Liver (tissue), 9 donors: ENCODE results near the gene ERFL. TPM values are rescaled to one million over a fixed set of nuclear protein-coding genes. Genes with fewer than 3 reads are reported as not detected.

Source experiments
- DNase-seq: peaks from one replicate; pipeline ENCODE4 v3.0.0-alpha.2; 2017; ENCODE audit warnings: low spot score
- H3K27ac ChIP-seq, 2 donors: one replicate each; pipeline ENCODE4 v1.7.0; 2013; ENCODE audit warnings: inconsistent platforms in 2 of 2, low read length in 2 of 2, control low read depth in 1 of 2, low read depth in 1 of 2, mild to moderate bottlenecking in 1 of 2
- H3K27me3 ChIP-seq, 4 donors: one replicate each; pipeline versions ENCODE4 v1.6.1 to v1.7.0; 2013; ENCODE audit warnings: low read length in 3 of 4, inconsistent platforms in 1 of 4, mild to moderate bottlenecking in 1 of 4, moderate library complexity in 1 of 4; ENCODE audit not compliant: control insufficient read depth in 4 of 4, insufficient read depth in 4 of 4
- H3K36me3 ChIP-seq, 4 donors: one replicate each; pipeline versions ENCODE4 v1.6.1 to v1.7.0; 2013; ENCODE audit warnings: low read length in 3 of 4, mild to moderate bottlenecking in 3 of 4, low read depth in 1 of 4, moderate library complexity in 1 of 4; ENCODE audit not compliant: control insufficient read depth in 4 of 4, insufficient read depth in 3 of 4
- H3K4me1 ChIP-seq, 4 donors: one replicate each; pipeline versions ENCODE4 v1.6.1 to v1.7.0; 2013; ENCODE audit warnings: low read length in 3 of 4, mild to moderate bottlenecking in 3 of 4, moderate library complexity in 1 of 4; ENCODE audit not compliant: control insufficient read depth in 4 of 4, insufficient read depth in 4 of 4
- H3K4me3 ChIP-seq, 3 donors: one replicate each; pipeline versions ENCODE4 v1.6.1 to v1.7.0; 2013; ENCODE audit warnings: low read length in 3 of 3, control low read depth in 1 of 3, low read depth in 1 of 3, mild to moderate bottlenecking in 1 of 3
- H3K9ac ChIP-seq, 2 donors: one replicate each; pipeline ENCODE4 v1.7.0; 2013; ENCODE audit warnings: low read length in 2 of 2, mild to moderate bottlenecking in 2 of 2, moderate library complexity in 2 of 2, control low read depth in 1 of 2, low read depth in 1 of 2
- H3K9me3 ChIP-seq, 4 donors: one replicate each; pipeline versions ENCODE4 v1.6.1 to v1.7.0; 2013; ENCODE audit warnings: low read length in 3 of 4; ENCODE audit not compliant: control insufficient read depth in 4 of 4
- GABPA ChIP-seq, 2 donors: IDR thresholded peaks in 1 of 2; conservative IDR thresholded peaks in 1 of 2; 2 replicates each; pipeline ENCODE4 v1.6.1; 2016; ENCODE audit warnings: antibody characterized with exemption in 2 of 2, mild to moderate bottlenecking in 1 of 2, moderate library complexity in 1 of 2
- HNF4A ChIP-seq, 2 donors: conservative IDR thresholded peaks; 2 replicates each; pipeline ENCODE4 v1.6.1; 2016; ENCODE audit warnings: antibody characterized with exemption in 2 of 2, mild to moderate bottlenecking in 2 of 2
- HNF4G ChIP-seq: IDR thresholded peaks from 2 replicates; pipeline ENCODE4 v1.6.1; 2016; ENCODE audit warnings: antibody characterized with exemption
- JUND ChIP-seq, 2 donors: IDR thresholded peaks; 2 replicates each; pipeline ENCODE4 v1.6.1; 2016; ENCODE audit warnings: antibody characterized with exemption in 2 of 2
- NR2F2 ChIP-seq: IDR thresholded peaks from 2 replicates; pipeline ENCODE4 v1.6.1; 2016; ENCODE audit warnings: antibody characterized with exemption
- SP1 ChIP-seq: IDR thresholded peaks from 2 replicates; pipeline ENCODE4 v1.6.1; 2018; ENCODE audit warnings: antibody characterized with exemption, mild to moderate bottlenecking
- TAF1 ChIP-seq: conservative IDR thresholded peaks from 2 replicates; pipeline ENCODE4 v1.6.1; 2016; ENCODE audit warnings: antibody characterized with exemption, mild to moderate bottlenecking
- WGBS: extraction: QIAGEN DNeasy Blood & Tissue Kit; methylation state at CpG from one replicate; pipeline ENCODE4 v1.1.7; 2013; 5-methylcytosine and 5-hydroxymethylcytosine counted together
- polyA plus RNA-seq, 2 donors: library from polyadenylated mRNA; stranded (reverse) in 1 of 2; unstranded in 1 of 2; fragments of 200-250 nt in 1 of 2; fragments of >200 nt in 1 of 2; fragmentation: Nextera tagmentation in 1 of 2; extraction: Ambion mirVana in 1 of 2; gene quantifications; one replicate each; pipeline versions ENCODE4 v1.2.1 to v1.2.3, GENCODE V29; 2013 to 2015
- total RNA-seq, 2 donors: library from RNA; depleted of rRNA; stranded (reverse); fragments of >200 nt; gene quantifications; one replicate each; pipeline ENCODE4 v1.2.3, GENCODE V29; 2014
- TF ChIP-seq, protein P1 (sequence below): IDR thresholded peaks from 2 replicates; pipeline ENCODE4 v1.6.1; 2016; ENCODE audit warnings: antibody characterized with exemption, mild to moderate bottlenecking
- TF ChIP-seq, protein P2 (sequence below): IDR thresholded peaks from 2 replicates; pipeline ENCODE4 v1.6.1; 2016; ENCODE audit warnings: antibody characterized with exemption
- TF ChIP-seq, protein P3 (sequence below): fragments of 150-350 bp; IDR thresholded peaks from 2 replicates; pipeline ENCODE4 v1.5.1; 2017; ENCODE audit warnings: improper control_type of control experiment, low read depth, low read length; ENCODE audit not compliant: missing input control
- TF ChIP-seq, protein P4 (sequence below): IDR thresholded peaks from 2 replicates; pipeline ENCODE4 v1.6.1; 2016; ENCODE audit warnings: antibody characterized with exemption
- TF ChIP-seq, protein P5 (sequence below): IDR thresholded peaks from 2 replicates; pipeline ENCODE4 v1.6.1; 2016; ENCODE audit warnings: antibody characterized with exemption
- donor health status: healthy.
- donor health status: healthy.
- donor health status: healthy.
- donor health status: healthy.
- donor health status: healthy.

Gene ERFL
- total and polyA plus RNA-seq, 4 donors: not detected

DNA sequence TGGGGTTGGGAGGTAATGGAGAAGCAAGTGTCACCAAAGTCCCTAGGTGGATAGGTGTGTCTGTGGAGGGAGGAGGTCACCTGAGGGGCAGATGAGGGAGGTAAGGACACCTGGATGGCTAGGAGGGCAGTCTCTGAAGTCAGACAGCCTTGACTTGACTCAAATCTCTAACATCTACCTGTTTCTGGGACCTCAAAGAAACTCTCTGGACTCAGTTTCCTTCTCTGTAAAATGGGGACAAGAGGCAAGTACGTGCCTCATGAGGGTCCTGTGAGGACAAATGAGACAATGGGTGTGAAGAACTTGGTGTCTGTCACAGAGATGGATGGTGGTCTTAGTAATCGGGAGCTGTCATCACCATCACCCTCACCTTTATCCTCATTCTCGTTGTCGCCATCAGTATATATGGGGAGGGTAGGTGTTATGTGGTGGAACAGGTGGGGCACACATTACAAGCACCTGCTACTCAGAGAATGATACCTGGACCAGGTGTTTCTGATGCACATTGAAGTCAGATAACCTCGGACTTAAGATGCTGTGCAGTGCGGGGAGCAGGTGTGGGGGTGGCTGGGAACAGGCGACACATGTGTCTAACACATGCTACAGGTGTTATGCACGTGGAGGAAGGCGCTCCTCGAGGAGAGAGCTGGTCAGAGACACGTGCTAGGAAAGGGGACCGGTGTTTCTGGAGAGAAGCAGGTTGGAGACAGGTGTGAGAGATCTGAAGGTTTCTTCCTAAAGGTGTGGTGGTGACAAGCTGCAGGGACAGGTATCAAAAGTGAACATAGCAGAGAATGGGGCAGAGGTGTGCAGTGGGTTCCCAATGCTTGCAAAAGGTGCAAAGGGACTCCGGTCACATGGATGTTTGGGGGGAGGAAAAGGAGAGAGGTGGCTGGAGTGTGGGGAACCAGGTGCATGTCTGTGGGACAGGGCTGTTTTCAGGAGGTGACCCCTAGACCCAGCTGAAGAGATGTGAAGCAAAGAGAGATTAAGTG lies 3.8 kb downstream of the ERFL start:
- Histone ChIP-seq H3K27me3 (peaks cover 0 to 17% (median 4%) of the 10 kb centered on the region in 4 donors), H3K4me1 (peaks cover 6 to 11% (median 8%) of the 10 kb centered on the region in 4 donors), H3K4me3 (no peak overlapping the region), H3K36me3 (no peaks in the 10 kb centered on the region), H3K27ac (no peak overlapping the region), H3K9me3 (no peaks in the 10 kb centered on the region), H3K9ac (no peak overlapping the region)
- 46% methylated on average over 13 of the region's 13 CpGs for WGBS
- TF ChIP-seq HNF4A (conservative IDR thresholded peaks at IDR 0.05): no peak
- DNase-seq: no peak

DNA sequence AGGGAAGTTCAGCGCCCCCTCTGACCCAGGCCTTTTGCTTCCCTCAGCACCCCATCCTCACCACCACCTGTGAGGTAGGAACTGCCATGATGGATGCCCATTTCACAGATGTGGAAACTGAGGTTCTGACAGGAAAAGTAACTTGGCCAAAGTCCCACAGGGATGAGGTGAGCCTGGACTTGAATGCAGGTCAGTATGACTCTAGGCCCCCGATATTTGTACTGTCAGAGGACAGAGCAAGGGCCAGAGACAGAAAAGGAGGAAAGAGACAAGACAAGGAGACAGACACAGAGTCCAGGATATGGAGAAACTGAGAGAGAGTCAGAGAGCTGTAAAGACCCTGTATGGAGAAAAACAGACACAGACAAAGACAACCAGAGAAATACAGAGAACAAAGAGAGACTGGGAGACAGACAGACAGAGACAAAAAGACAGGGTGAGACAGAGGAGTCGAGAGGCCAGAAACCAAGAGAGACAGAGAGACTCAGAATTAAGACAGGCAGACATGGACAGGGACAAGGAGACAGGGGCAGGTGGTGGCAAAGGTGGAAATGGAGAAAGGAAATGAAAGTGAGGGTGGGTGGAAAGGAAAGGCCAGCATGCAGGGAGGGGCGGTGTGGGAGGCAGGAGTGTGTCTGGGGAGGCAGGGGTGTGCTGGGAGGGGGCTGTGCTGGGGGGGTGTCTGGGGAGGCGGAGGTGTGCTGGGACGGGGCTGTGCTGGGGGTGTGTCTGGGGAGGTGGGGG lies 5.0 kb downstream of the ERFL start:
- TF ChIP-seq GABPA (IDR thresholded peaks at IDR 0.05 in 1 of 2, conservative IDR thresholded peaks at IDR 0.05 in 1 of 2): no peak
- TF ChIP-seq, protein P1, sequence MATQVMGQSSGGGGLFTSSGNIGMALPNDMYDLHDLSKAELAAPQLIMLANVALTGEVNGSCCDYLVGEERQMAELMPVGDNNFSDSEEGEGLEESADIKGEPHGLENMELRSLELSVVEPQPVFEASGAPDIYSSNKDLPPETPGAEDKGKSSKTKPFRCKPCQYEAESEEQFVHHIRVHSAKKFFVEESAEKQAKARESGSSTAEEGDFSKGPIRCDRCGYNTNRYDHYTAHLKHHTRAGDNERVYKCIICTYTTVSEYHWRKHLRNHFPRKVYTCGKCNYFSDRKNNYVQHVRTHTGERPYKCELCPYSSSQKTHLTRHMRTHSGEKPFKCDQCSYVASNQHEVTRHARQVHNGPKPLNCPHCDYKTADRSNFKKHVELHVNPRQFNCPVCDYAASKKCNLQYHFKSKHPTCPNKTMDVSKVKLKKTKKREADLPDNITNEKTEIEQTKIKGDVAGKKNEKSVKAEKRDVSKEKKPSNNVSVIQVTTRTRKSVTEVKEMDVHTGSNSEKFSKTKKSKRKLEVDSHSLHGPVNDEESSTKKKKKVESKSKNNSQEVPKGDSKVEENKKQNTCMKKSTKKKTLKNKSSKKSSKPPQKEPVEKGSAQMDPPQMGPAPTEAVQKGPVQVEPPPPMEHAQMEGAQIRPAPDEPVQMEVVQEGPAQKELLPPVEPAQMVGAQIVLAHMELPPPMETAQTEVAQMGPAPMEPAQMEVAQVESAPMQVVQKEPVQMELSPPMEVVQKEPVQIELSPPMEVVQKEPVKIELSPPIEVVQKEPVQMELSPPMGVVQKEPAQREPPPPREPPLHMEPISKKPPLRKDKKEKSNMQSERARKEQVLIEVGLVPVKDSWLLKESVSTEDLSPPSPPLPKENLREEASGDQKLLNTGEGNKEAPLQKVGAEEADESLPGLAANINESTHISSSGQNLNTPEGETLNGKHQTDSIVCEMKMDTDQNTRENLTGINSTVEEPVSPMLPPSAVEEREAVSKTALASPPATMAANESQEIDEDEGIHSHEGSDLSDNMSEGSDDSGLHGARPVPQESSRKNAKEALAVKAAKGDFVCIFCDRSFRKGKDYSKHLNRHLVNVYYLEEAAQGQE: no peak
- no peak for TF ChIP-seq TAF1
- TF ChIP-seq, protein P2, sequence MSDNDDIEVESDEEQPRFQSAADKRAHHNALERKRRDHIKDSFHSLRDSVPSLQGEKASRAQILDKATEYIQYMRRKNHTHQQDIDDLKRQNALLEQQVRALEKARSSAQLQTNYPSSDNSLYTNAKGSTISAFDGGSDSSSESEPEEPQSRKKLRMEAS: no peak
- Histone ChIP-seq H3K9me3 (no peaks in the 10 kb centered on the region), H3K4me1 (peaks cover 1 to 2% (median 2%) of the 10 kb centered on the region in 4 donors), H3K36me3 (no peaks in the 10 kb centered on the region), H3K9ac (no peak overlapping the region), H3K27me3 (peaks cover 0 to 14% (median 3%) of the 10 kb centered on the region in 4 donors), H3K27ac (no peak overlapping the region), H3K4me3 (no peak overlapping the region)
- no peak for DNase-seq
- WGBS: 39% methylated on average over 6 of the region's 6 CpGs

DNA sequence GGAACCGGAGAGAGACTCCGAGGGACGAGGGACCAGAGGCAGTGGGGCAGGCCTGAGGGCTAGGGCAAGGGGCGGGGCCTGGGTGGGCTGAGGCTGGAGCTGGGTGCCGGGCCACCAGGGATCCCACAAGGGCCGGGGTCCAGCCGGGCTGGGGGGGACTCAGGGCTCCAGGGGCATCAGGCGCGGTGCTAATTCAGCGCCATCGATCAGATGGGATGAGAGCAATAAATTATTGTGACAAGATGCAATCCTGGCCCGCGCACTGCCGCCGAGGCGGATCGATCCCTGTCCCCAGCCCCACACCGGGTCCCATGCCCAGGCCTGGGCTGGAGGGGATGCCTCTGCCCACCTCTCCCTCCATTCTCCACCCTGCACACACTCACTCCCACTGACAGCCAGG lies 5.7 kb downstream of the ERFL start:
- Histone ChIP-seq H3K9me3 (no peaks in the 10 kb centered on the region), H3K4me3 (no peak overlapping the region), H3K27ac (no peak overlapping the region), H3K36me3 (no peaks in the 10 kb centered on the region), H3K27me3 (peaks cover 0 to 14% (median 4%) of the 10 kb centered on the region in 4 donors), H3K9ac (no peak overlapping the region), H3K4me1 (no peaks in the 10 kb centered on the region)
- WGBS: 12% methylated on average over 18 of the region's 18 CpGs
- no peak for DNase-seq
- TF ChIP-seq JUND (IDR thresholded peaks at IDR 0.05): no peak
- TF ChIP-seq, protein P3, sequence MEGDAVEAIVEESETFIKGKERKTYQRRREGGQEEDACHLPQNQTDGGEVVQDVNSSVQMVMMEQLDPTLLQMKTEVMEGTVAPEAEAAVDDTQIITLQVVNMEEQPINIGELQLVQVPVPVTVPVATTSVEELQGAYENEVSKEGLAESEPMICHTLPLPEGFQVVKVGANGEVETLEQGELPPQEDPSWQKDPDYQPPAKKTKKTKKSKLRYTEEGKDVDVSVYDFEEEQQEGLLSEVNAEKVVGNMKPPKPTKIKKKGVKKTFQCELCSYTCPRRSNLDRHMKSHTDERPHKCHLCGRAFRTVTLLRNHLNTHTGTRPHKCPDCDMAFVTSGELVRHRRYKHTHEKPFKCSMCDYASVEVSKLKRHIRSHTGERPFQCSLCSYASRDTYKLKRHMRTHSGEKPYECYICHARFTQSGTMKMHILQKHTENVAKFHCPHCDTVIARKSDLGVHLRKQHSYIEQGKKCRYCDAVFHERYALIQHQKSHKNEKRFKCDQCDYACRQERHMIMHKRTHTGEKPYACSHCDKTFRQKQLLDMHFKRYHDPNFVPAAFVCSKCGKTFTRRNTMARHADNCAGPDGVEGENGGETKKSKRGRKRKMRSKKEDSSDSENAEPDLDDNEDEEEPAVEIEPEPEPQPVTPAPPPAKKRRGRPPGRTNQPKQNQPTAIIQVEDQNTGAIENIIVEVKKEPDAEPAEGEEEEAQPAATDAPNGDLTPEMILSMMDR: no peak
- TF ChIP-seq HNF4G: no peak
- TF ChIP-seq GABPA (IDR thresholded peaks at IDR 0.05 in 1 of 2, conservative IDR thresholded peaks at IDR 0.05 in 1 of 2): no peak
- TF ChIP-seq HNF4A (conservative IDR thresholded peaks at IDR 0.05): no peak
- TF ChIP-seq, protein P1: no peak
- TF ChIP-seq, protein P4, sequence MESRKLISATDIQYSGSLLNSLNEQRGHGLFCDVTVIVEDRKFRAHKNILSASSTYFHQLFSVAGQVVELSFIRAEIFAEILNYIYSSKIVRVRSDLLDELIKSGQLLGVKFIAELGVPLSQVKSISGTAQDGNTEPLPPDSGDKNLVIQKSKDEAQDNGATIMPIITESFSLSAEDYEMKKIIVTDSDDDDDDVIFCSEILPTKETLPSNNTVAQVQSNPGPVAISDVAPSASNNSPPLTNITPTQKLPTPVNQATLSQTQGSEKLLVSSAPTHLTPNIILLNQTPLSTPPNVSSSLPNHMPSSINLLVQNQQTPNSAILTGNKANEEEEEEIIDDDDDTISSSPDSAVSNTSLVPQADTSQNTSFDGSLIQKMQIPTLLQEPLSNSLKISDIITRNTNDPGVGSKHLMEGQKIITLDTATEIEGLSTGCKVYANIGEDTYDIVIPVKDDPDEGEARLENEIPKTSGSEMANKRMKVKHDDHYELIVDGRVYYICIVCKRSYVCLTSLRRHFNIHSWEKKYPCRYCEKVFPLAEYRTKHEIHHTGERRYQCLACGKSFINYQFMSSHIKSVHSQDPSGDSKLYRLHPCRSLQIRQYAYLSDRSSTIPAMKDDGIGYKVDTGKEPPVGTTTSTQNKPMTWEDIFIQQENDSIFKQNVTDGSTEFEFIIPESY: no peak
- TF ChIP-seq SP1: no peak
- TF ChIP-seq, protein P5, sequence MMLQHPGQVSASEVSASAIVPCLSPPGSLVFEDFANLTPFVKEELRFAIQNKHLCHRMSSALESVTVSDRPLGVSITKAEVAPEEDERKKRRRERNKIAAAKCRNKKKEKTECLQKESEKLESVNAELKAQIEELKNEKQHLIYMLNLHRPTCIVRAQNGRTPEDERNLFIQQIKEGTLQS: no peak
- TF ChIP-seq NR2F2: no peak
